ENCODE measurements around the gene PDLIM7. TPM values are rescaled to one million over a fixed set of nuclear protein-coding genes. Genes with fewer than 3 reads are reported as not detected.

PDLIM7 gene
- total and polyA plus RNA-seq, 10 of the 15 experiments (the other 5 are each of a cell fraction or from before 2014, with no cell fraction given), result 0.82 to 36.6 (median 19.3) TPM

- TF ChIP-seq CUX1 (IDR thresholded peaks at IDR 0.05; ENCODE audit: insufficient replicate concordance, low read depth, low read length) (no peak), MEF2B (IDR thresholded peaks at IDR 0.05; ENCODE audit: partially characterized antibody, poor library complexity, severe bottlenecking) (no peak), TCF12 (IDR thresholded peaks at IDR 0.05; ENCODE audit: low read depth, low read length) (no peak), ZNF217 (IDR thresholded peaks at IDR 0.05) (no peak), STAT1 (conservative IDR thresholded peaks at IDR 0.05) (no peak), ATF7 (IDR thresholded peaks at IDR 0.05; ENCODE audit: low read depth) (no peak), NFXL1 (IDR thresholded peaks at IDR 0.05; ENCODE audit: borderline replicate concordance) (no peak), IRF3 (IDR thresholded peaks at IDR 0.05) (no peak), EGR1 (IDR thresholded peaks at IDR 0.05; ENCODE audit: borderline replicate concordance in 1 of 2, low read depth in 2 of 2, low read length in 2 of 2) (no peak), SMARCA5 (IDR thresholded peaks at IDR 0.05) (no peak), BHLHE40 (IDR thresholded peaks at IDR 0.05; ENCODE audit: borderline replicate concordance in 1 of 2, low read depth in 2 of 2, low read length in 1 of 2) (peak; percentile 85 to 95), NR2C2 (IDR thresholded peaks at IDR 0.05; ENCODE audit: borderline replicate concordance, control insufficient read depth, insufficient read length, low read depth) (no peak), FOXM1 (IDR thresholded peaks at IDR 0.05; ENCODE audit: low read depth, low read length) (no peak), WRNIP1 (IDR thresholded peaks at IDR 0.05; ENCODE audit: borderline replicate concordance, low read depth, low read length) (no peak), CEBPB (IDR thresholded peaks at IDR 0.05; ENCODE audit: borderline replicate concordance in 1 of 2, low read depth in 2 of 2, low read length in 2 of 2) (no peak), ZBTB40 (IDR thresholded peaks at IDR 0.05; ENCODE audit: borderline replicate concordance) (no peak), CBFB (IDR thresholded peaks at IDR 0.05; ENCODE audit: low read depth) (no peak), IRF5 (IDR thresholded peaks at IDR 0.05; ENCODE audit: borderline replicate concordance) (no peak)
Measured at GRCh38 chr5:177447611-177448243, 49.7 kb downstream of the PDLIM7 start (continued).

Measured in GM12878 (cell line).